CD4-positive, alpha-beta T cell (primary cell): ENCODE measurements around the gene MPV17L. TPM values are rescaled to one million over a fixed set of nuclear protein-coding genes. Genes with fewer than 3 reads are reported as not detected.
"Not testable (repeated sequence)": the region's sequence is repeated elsewhere in the genome, so short reads cannot be mapped to it uniquely, and the experiment has no call there.

Experiments used
- ATAC-seq: fragments of 200-7000 bp; cut with Tn5 transposase; one replicate; pipeline ENCODE4 v1.10.0; 2022; ENCODE audit warnings: mild to moderate bottlenecking; ENCODE audit not compliant: poor library complexity
- CTCF ChIA-PET: fragments of 350-600 bp; sonication (Branson Sonifier 250); formaldehyde crosslinking; loops from one replicate; lab custom pipeline; 2021; ENCODE audit warnings: antibody characterized with exemption, inconsistent platforms; lab: Charles Lee
- POLR2A ChIA-PET: fragments of 350-600 bp; sonication (Branson Sonifier 250); formaldehyde crosslinking; loops from one replicate; lab custom pipeline; 2021; ENCODE audit warnings: antibody characterized with exemption, inconsistent platforms; lab: Charles Lee
- DNase-seq, 14 experiments: peaks; one replicate each; pipeline ENCODE4 v3.0.0-alpha.2; 2013 to 2020; ENCODE audit warnings: mixed read lengths in 2 of 14
- H3K27ac ChIP-seq, 2 donors: one replicate each; pipeline versions ENCODE4 v1.5.1 to v1.7.0; 2013; ENCODE audit warnings: low read length in 2 of 2, low read depth in 1 of 2, mild to moderate bottlenecking in 1 of 2
- H3K27me3 ChIP-seq, 2 experiments: 1 replicate in 1 of 2; 2 replicates in 1 of 2; pipeline versions ENCODE4 v1.6.1 to v1.7.0; 2013; ENCODE audit warnings: low read length in 2 of 2, control low read depth in 1 of 2, mild to moderate bottlenecking in 1 of 2, moderate library complexity in 1 of 2; ENCODE audit not compliant: insufficient read depth in 2 of 2, control insufficient read depth in 1 of 2
- H3K36me3 ChIP-seq: one replicate; pipeline ENCODE4 v1.6.1; 2013; ENCODE audit warnings: low read length, control low read depth; ENCODE audit not compliant: insufficient read depth
- H3K4me1 ChIP-seq: one replicate; pipeline ENCODE4 v1.6.1; 2013; ENCODE audit warnings: low read length, control low read depth; ENCODE audit not compliant: insufficient read depth
- H3K4me3 ChIP-seq: one replicate; pipeline ENCODE4 v1.5.1; 2013; ENCODE audit warnings: mild to moderate bottlenecking, low read length, moderate library complexity
- H3K9me3 ChIP-seq, 2 experiments: 1 replicate in 1 of 2; 2 replicates in 1 of 2; pipeline versions ENCODE4 v1.6.1 to v1.7.0; 2013; ENCODE audit warnings: low read length in 2 of 2, mild to moderate bottlenecking in 2 of 2, control low read depth in 1 of 2, moderate library complexity in 1 of 2; ENCODE audit not compliant: control insufficient read depth in 1 of 2, insufficient read depth in 1 of 2
- H3K27ac Mint-ChIP-seq: one replicate; pipeline ENCODE4 v1.8.0; 2020; ENCODE audit warnings: mixed read lengths
- H3K27me3 Mint-ChIP-seq: one replicate; pipeline ENCODE4 v1.8.0; 2021; ENCODE audit warnings: mixed read lengths
- H3K36me3 Mint-ChIP-seq: one replicate; pipeline ENCODE4 v1.8.0; 2021; ENCODE audit warnings: low read depth, mixed read lengths
- H3K4me1 Mint-ChIP-seq: one replicate; pipeline ENCODE4 v1.8.0; 2021; ENCODE audit warnings: low read depth, mixed read lengths
- H3K4me3 Mint-ChIP-seq: one replicate; pipeline ENCODE4 v1.8.0; 2020; ENCODE audit warnings: mild to moderate bottlenecking, mixed read lengths
- H3K9me3 Mint-ChIP-seq: one replicate; pipeline ENCODE4 v1.8.0; 2020; ENCODE audit warnings: mixed read lengths
- intact Hi-C, 2 experiments: fragments of 100-400 bp; cut with DNase I in 1 of 2; cut with micrococcal nuclease in 1 of 2; formaldehyde crosslinking; loops; one replicate each; pipeline versions ENCODE4 v1.15.1 to v1.9.0; 2023 to 2025; cut with DNase I, micrococcal nuclease
- total RNA-seq, 174 experiments: library from RNA in 2 of 174; stranded (reverse) in 2 of 174; gene quantifications; one replicate each; pipeline ENCODE4 v1.2.3 and lab custom pipeline; 2021 to 2026

MPV17L gene
- total RNA-seq, 2 experiments from 2014 or later = not detected

- POLR2A ChIA-PET, H3K9me3 ChIP-seq, H3K4me3 Mint-ChIP-seq, H3K27me3 Mint-ChIP-seq, H3K9me3 Mint-ChIP-seq, H3K36me3 Mint-ChIP-seq, H3K27ac ChIP-seq, H3K27me3 ChIP-seq, H3K4me1 Mint-ChIP-seq, CTCF ChIA-PET, DNase-seq, H3K4me1 ChIP-seq, H3K27ac Mint-ChIP-seq, H3K36me3 ChIP-seq, intact Hi-C loops, ATAC-seq, H3K4me3 ChIP-seq: not testable (repeated sequence)
Observed at GRCh38 chr16:15378194-15378593, 17.4 kb upstream of the MPV17L start, which contains the start of gene NPIPA5. TSS of gene NPIPA5 (minus strand) at chr16:15378294. CDS start at chr16:15378294, 0 bp downstream.

- H3K27ac ChIP-seq, H3K27ac Mint-ChIP-seq, H3K36me3 Mint-ChIP-seq, CTCF ChIA-PET, DNase-seq, H3K27me3 ChIP-seq, H3K36me3 ChIP-seq, H3K4me1 Mint-ChIP-seq, H3K9me3 ChIP-seq, H3K4me1 ChIP-seq, POLR2A ChIA-PET, ATAC-seq, H3K9me3 Mint-ChIP-seq, H3K27me3 Mint-ChIP-seq, H3K4me3 ChIP-seq, intact Hi-C loops, H3K4me3 Mint-ChIP-seq: not testable (repeated sequence)
Observed at GRCh38 chr16:15382810-15383209, 12.7 kb upstream of the MPV17L start.

GRCh38 chr16:15388060-15388459, 7.5 kb upstream of the MPV17L start:
- H3K36me3 ChIP-seq, H3K9me3 Mint-ChIP-seq, H3K27ac ChIP-seq, H3K4me3 ChIP-seq, ATAC-seq, H3K9me3 ChIP-seq, H3K4me1 ChIP-seq, POLR2A ChIA-PET, H3K4me3 Mint-ChIP-seq, H3K36me3 Mint-ChIP-seq, H3K27me3 ChIP-seq, H3K4me1 Mint-ChIP-seq, H3K27ac Mint-ChIP-seq, CTCF ChIA-PET, intact Hi-C loops, DNase-seq: not testable (repeated sequence)
- peaks cover 17% of the 10 kb centered on the region for H3K27me3 Mint-ChIP-seq

- H3K4me1 ChIP-seq, H3K27ac ChIP-seq, H3K9me3 Mint-ChIP-seq, H3K27ac Mint-ChIP-seq, H3K36me3 ChIP-seq, H3K36me3 Mint-ChIP-seq, H3K4me3 Mint-ChIP-seq, H3K4me3 ChIP-seq, H3K27me3 ChIP-seq, POLR2A ChIA-PET, CTCF ChIA-PET, H3K9me3 ChIP-seq, H3K4me1 Mint-ChIP-seq, intact Hi-C loops, ATAC-seq: not testable (repeated sequence)
- H3K27me3 Mint-ChIP-seq = peaks cover 23% of the 10 kb centered on the region
- DNase-seq = peak in 1 of 14 experiments; percentile 39
Observed at GRCh38 chr16:15389916-15390315, 5.6 kb upstream of the MPV17L start.

GRCh38 chr16:15393025-15393424, 2.5 kb upstream of the MPV17L start:
- H3K27me3 Mint-ChIP-seq = peaks cover 36% of the 10 kb centered on the region
- H3K9me3 Mint-ChIP-seq, ATAC-seq, POLR2A ChIA-PET, H3K36me3 Mint-ChIP-seq, H3K27ac ChIP-seq, H3K4me1 ChIP-seq, DNase-seq, H3K4me1 Mint-ChIP-seq, intact Hi-C loops, H3K4me3 Mint-ChIP-seq, H3K36me3 ChIP-seq, H3K9me3 ChIP-seq, H3K27me3 ChIP-seq, CTCF ChIA-PET, H3K4me3 ChIP-seq, H3K27ac Mint-ChIP-seq: not testable (repeated sequence)

- H3K27me3 Mint-ChIP-seq = peaks cover 38% of the 10 kb centered on the region
- H3K27me3 ChIP-seq, H3K9me3 ChIP-seq, H3K4me1 Mint-ChIP-seq, DNase-seq, H3K4me3 ChIP-seq, H3K36me3 Mint-ChIP-seq, H3K9me3 Mint-ChIP-seq, intact Hi-C loops, H3K36me3 ChIP-seq, CTCF ChIA-PET, H3K27ac Mint-ChIP-seq, H3K4me3 Mint-ChIP-seq, POLR2A ChIA-PET, H3K4me1 ChIP-seq, H3K27ac ChIP-seq, ATAC-seq: not testable (repeated sequence)
Observed at GRCh38 chr16:15396509-15396829, 915 bp downstream of the MPV17L start.
